Myometrial cell (primary cell): ENCODE data around the gene SUPT20HL2. TPM values are rescaled to one million over a fixed set of nuclear protein-coding genes. Genes with fewer than 3 reads are reported as not detected.

Experiments
- total RNA-seq: library from RNA; depleted of rRNA; stranded (reverse); fragments of >200 nt; gene quantifications from 2 replicates; pipeline ENCODE4 v1.2.3, GENCODE V29; 2015

The SUPT20HL2 gene
- total RNA-seq: not detected in 2 replicates

DNA sequence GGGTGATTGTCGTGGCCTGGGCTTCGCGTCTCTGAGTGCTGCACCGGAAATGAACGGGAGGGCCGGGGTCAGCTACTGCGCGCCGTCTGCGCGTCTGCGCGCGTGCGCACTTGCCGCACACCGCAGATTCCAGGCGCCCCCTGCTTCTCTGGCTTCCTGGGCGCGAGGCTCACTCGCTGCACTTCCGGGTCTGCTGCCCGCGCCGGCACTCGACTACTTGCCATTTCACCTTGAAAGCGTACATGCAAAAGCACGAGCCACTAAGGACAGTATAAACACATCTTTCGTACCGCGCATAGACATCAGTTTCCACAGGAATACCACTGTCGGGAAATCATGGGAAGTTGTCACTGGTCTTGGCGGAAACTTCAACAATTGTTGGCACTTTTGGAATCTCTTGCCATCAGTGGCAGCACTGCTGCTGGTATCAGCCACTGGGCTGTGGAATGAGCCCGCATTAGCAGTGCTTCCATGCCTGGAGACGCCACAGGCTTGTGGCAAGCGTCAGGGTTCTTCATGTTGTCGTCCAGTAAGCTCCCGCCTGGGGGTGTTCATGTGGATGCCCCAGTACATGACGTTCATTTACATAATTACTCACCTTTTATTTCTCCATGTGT lies at the start of gene SUPT20HL2:
SUPT20HL2 (minus strand) TSS at position 51 of the 617 bp plus-strand sequence. CDS start 754 bp downstream, outside the sequence.

GRCh38 chrX:24360272-24360671 lies 46.4 kb upstream of the SUPT20HL2 start, which contains the start of gene SUPT20HL1:
TSS of gene SUPT20HL1 (plus strand) at chrX:24360639. CDS start at chrX:24362761, 2,122 bp downstream.

Other genes with a start within 250 kb of the SUPT20HL2 start
- gene ZFX, start 164.3 kb downstream of the SUPT20HL2 start, total RNA-seq: 30.3 and 45.2 TPM in 2 replicates
- not detected in 2 replicates for gene SUPT20HL1, start 46.6 kb upstream of the SUPT20HL2 start, total RNA-seq
- gene PDK3, start 151.2 kb upstream of the SUPT20HL2 start, total RNA-seq: 3.2 and 5.2 TPM in 2 replicates